ENCODE measurements around the gene IRF8.
A peak's percentile ranks its signal among the peaks of the same experiment; 100 is the strongest.

Gene IRF8

GRCh38 chr16:85965125-85965524 is 66.2 kb downstream of the IRF8 start:
- Histone ChIP-seq H3K27me3 (ENCODE audit: control insufficient read depth, low read length) (peaks cover 24% of the 10 kb centered on the region), H3K4me2 (ENCODE audit: low read length) (peak overlapping the region; percentile 54), H3K36me3 (ENCODE audit: control insufficient read depth, low read length) (no peaks in the 10 kb centered on the region), H3F3A (ENCODE audit: control insufficient read depth, insufficient read depth) (no peaks in the 10 kb centered on the region), H3K27ac (ENCODE audit: low read depth, low read length) (no peak overlapping the region), H3K79me2 (ENCODE audit: control insufficient read depth, low read length) (no peaks in the 10 kb centered on the region), H3K4me1 (ENCODE audit: control insufficient read depth, low read length) (peaks cover 56% of the 10 kb centered on the region), H4K20me1 (ENCODE audit: control insufficient read depth, insufficient read depth, low read depth, low read length) (no peaks in the 10 kb centered on the region), H3K9me2 (replicated peaks; ENCODE audit: control insufficient read depth, low read length) (no peaks in the 10 kb centered on the region), H3K4me3 (ENCODE audit: low read length) (peak overlapping the region; percentile 29), H3K9me3 (ENCODE audit: control insufficient read depth, insufficient read depth, low read length) (no peaks in the 10 kb centered on the region)
- TF ChIP-seq, protein P1, sequence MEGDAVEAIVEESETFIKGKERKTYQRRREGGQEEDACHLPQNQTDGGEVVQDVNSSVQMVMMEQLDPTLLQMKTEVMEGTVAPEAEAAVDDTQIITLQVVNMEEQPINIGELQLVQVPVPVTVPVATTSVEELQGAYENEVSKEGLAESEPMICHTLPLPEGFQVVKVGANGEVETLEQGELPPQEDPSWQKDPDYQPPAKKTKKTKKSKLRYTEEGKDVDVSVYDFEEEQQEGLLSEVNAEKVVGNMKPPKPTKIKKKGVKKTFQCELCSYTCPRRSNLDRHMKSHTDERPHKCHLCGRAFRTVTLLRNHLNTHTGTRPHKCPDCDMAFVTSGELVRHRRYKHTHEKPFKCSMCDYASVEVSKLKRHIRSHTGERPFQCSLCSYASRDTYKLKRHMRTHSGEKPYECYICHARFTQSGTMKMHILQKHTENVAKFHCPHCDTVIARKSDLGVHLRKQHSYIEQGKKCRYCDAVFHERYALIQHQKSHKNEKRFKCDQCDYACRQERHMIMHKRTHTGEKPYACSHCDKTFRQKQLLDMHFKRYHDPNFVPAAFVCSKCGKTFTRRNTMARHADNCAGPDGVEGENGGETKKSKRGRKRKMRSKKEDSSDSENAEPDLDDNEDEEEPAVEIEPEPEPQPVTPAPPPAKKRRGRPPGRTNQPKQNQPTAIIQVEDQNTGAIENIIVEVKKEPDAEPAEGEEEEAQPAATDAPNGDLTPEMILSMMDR (IDR thresholded peaks at IDR 0.05; ENCODE audit: low read depth, low read length, poor library complexity, severe bottlenecking), result no peak
- TF ChIP-seq EZH2phosphoT487 (IDR thresholded peaks at IDR 0.05; ENCODE audit: borderline replicate concordance, low read length), result no peak

DNA sequence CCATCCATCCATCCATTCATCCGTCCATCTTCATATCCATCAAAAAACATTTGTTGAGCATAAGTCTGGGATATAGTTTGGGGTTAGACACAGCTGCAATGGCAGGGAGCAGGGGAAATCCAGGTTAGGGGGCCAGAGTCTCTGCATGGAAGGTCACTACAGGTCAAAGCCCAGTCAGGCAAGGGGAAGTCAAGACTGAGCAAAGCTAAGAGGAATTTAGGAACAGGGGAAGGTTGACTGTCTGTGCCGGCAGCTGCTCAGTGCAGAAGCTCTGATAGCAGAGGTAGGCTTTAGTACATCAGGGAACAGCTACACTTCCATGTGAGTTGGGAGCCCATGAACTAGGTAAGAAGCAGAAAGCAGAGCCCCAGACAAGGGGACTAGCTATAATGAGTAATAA is 68.1 kb downstream of the IRF8 start:
- H3K27ac ChIP-seq (ENCODE audit: low read depth, low read length), result no peak overlapping the region
- no peaks in the 10 kb centered on the region for H4K20me1 ChIP-seq (ENCODE audit: control insufficient read depth, insufficient read depth, low read depth, low read length)
- H3K27me3 ChIP-seq (ENCODE audit: control insufficient read depth, low read length), result peaks cover 27% of the 10 kb centered on the region
- H3K36me3 ChIP-seq (ENCODE audit: control insufficient read depth, low read length), result no peaks in the 10 kb centered on the region
- H3K4me2 ChIP-seq (ENCODE audit: low read length), result no peak overlapping the region
- H3K9me3 ChIP-seq (ENCODE audit: control insufficient read depth, insufficient read depth, low read length), result no peaks in the 10 kb centered on the region
- no peaks in the 10 kb centered on the region for H3K9me2 ChIP-seq (replicated peaks; ENCODE audit: control insufficient read depth, low read length)
- peaks cover 52% of the 10 kb centered on the region for H3K4me1 ChIP-seq (ENCODE audit: control insufficient read depth, low read length)
- H3F3A ChIP-seq (ENCODE audit: control insufficient read depth, insufficient read depth), result no peaks in the 10 kb centered on the region
- no peak overlapping the region for H3K4me3 ChIP-seq (ENCODE audit: low read length)
- TF ChIP-seq, protein P1 (IDR thresholded peaks at IDR 0.05; ENCODE audit: low read depth, low read length, poor library complexity, severe bottlenecking), result no peak
- TF ChIP-seq EZH2phosphoT487 (IDR thresholded peaks at IDR 0.05; ENCODE audit: borderline replicate concordance, low read length), result no peak
- no peaks in the 10 kb centered on the region for H3K79me2 ChIP-seq (ENCODE audit: control insufficient read depth, low read length)

GRCh38 chr16:85968041-85968920 is 69.3 kb downstream of the IRF8 start:
- H3K27me3 ChIP-seq (ENCODE audit: control insufficient read depth, low read length), result peaks cover 27% of the 10 kb centered on the region
- H3K27ac ChIP-seq (ENCODE audit: low read depth, low read length), result no peak overlapping the region
- H4K20me1 ChIP-seq (ENCODE audit: control insufficient read depth, insufficient read depth, low read depth, low read length), result no peaks in the 10 kb centered on the region
- H3K36me3 ChIP-seq (ENCODE audit: control insufficient read depth, low read length), result no peaks in the 10 kb centered on the region
- no peaks in the 10 kb centered on the region for H3F3A ChIP-seq (ENCODE audit: control insufficient read depth, insufficient read depth)
- H3K4me2 ChIP-seq (ENCODE audit: low read length), result peak overlapping the region; percentile 1; the same call in 1 of the 2 replicates
- H3K79me2 ChIP-seq (ENCODE audit: control insufficient read depth, low read length), result no peaks in the 10 kb centered on the region
- peaks cover 2% of the 10 kb centered on the region; the same call in 1 of the 2 replicates for H3K9me3 ChIP-seq (ENCODE audit: control insufficient read depth, insufficient read depth, low read length)
- H3K4me1 ChIP-seq (ENCODE audit: control insufficient read depth, low read length), result peaks cover 52% of the 10 kb centered on the region
- H3K9me2 ChIP-seq (replicated peaks; ENCODE audit: control insufficient read depth, low read length), result no peaks in the 10 kb centered on the region
- no peak for TF ChIP-seq EZH2phosphoT487 (IDR thresholded peaks at IDR 0.05; ENCODE audit: borderline replicate concordance, low read length)
- TF ChIP-seq, protein P1 (IDR thresholded peaks at IDR 0.05; ENCODE audit: low read depth, low read length, poor library complexity, severe bottlenecking), result no peak
- no peak overlapping the region for H3K4me3 ChIP-seq (ENCODE audit: low read length)

All from DOHH2 (cell line).